Measurements from ENCODE around the gene BRIP1. TPM values are rescaled to one million over a fixed set of nuclear protein-coding genes. Genes with fewer than 3 reads are reported as not detected.

BRIP1 gene
- total RNA-seq, 1 donor from 2014 or later, result 7.1 TPM

GRCh38 chr17:61635913-61636432, 227.4 kb downstream of the BRIP1 start:
- DNase-seq (ENCODE audit: low read depth, low spot score), result no peak

GRCh38 chr17:61634942-61635538, 228.3 kb downstream of the BRIP1 start:
- DNase-seq (ENCODE audit: low read depth, low spot score), result no peak

- DNase-seq (ENCODE audit: low read depth, low spot score), result no peak
These were observed 229.3 kb downstream of the BRIP1 start for GRCh38 chr17:61634011-61634539.

- no peak for DNase-seq (ENCODE audit: low read depth, low spot score)
These were observed 230.5 kb downstream of the BRIP1 start for GRCh38 chr17:61632826-61633225.

- no peak for DNase-seq (ENCODE audit: low read depth, low spot score)
These were observed 231.5 kb downstream of the BRIP1 start for GRCh38 chr17:61631800-61632199.

Other genes starting within 250 kb of the BRIP1 start
- 19.6 and 24.7 TPM in 2 replicates for gene INTS2, start 64.5 kb upstream of the BRIP1 start, total RNA-seq
- 33.6 and 46.8 TPM in 2 replicates for gene MED13, start 201.8 kb upstream of the BRIP1 start, total RNA-seq

All from pulmonary artery endothelial cell (primary cell).